HEK293 (cell line): ENCODE results near the gene CEP295NL.

ENCODE experiments used
- BCL11A ChIP-seq: fragments of 450-650 bp; formaldehyde crosslinking; IDR thresholded peaks from 2 replicates; pipeline ENCODE4 v1.5.1; 2016; ENCODE audit warnings: low read depth, missing biosample characterization, missing genetic modification characterization
- BCL11B ChIP-seq: fragments of 450-650 bp; formaldehyde crosslinking; IDR thresholded peaks from 2 replicates; pipeline ENCODE4 v1.5.1; 2016; ENCODE audit warnings: low read depth, missing biosample characterization, missing genetic modification characterization
- KLF10 ChIP-seq: fragments of 450-650 bp; IDR thresholded peaks from 2 replicates; pipeline ENCODE4 v1.5.1; 2018; ENCODE audit warnings: missing biosample characterization, mild to moderate bottlenecking, missing genetic modification characterization
- KLF16 ChIP-seq: fragments of 450-650 bp; formaldehyde crosslinking; IDR thresholded peaks from 2 replicates; pipeline ENCODE4 v1.5.1; 2017; ENCODE audit warnings: missing biosample characterization, missing genetic modification characterization
- KLF9 ChIP-seq: fragments of 450-650 bp; formaldehyde crosslinking; IDR thresholded peaks from 2 replicates; pipeline ENCODE4 v1.5.1; 2016; ENCODE audit warnings: missing biosample characterization, missing genetic modification characterization, low read depth
- MEIS1 ChIP-seq: sonication (generic); formaldehyde crosslinking; IDR thresholded peaks from 2 replicates; pipeline ENCODE4 v1.8.1; 2022; ENCODE audit warnings: missing genetic modification reagents, mild to moderate bottlenecking, borderline replicate concordance
- PATZ1 ChIP-seq: fragments of 450-650 bp; formaldehyde crosslinking; IDR thresholded peaks from 2 replicates; pipeline ENCODE4 v1.5.1; 2016; ENCODE audit warnings: missing biosample characterization, missing genetic modification characterization
- PBX3 ChIP-seq: sonication (generic); formaldehyde crosslinking; IDR thresholded peaks from 2 replicates; pipeline ENCODE4 v1.8.1; 2022; ENCODE audit warnings: mild to moderate bottlenecking, moderate library complexity, missing genetic modification reagents
- SCRT2 ChIP-seq: fragments of 450-650 bp; formaldehyde crosslinking; IDR thresholded peaks from 2 replicates; pipeline ENCODE4 v1.5.1; 2016; ENCODE audit warnings: missing biosample characterization, missing genetic modification characterization
- SP3 ChIP-seq: fragments of 450-650 bp; formaldehyde crosslinking; IDR thresholded peaks from 2 replicates; pipeline ENCODE4 v1.5.1; 2016; ENCODE audit warnings: missing biosample characterization, missing genetic modification characterization
- ZBTB17 ChIP-seq: fragments of 450-650 bp; formaldehyde crosslinking; IDR thresholded peaks from 2 replicates; pipeline ENCODE4 v1.5.1; 2016; ENCODE audit warnings: missing biosample characterization, missing genetic modification characterization
- ZBTB44 ChIP-seq: fragments of 450-650 bp; IDR thresholded peaks from 2 replicates; pipeline ENCODE4 v1.5.1; 2018; ENCODE audit warnings: missing biosample characterization, mild to moderate bottlenecking, missing genetic modification characterization
- ZNF157 ChIP-seq: fragments of 450-650 bp; formaldehyde crosslinking; IDR thresholded peaks from 2 replicates; pipeline ENCODE4 v1.5.1; 2016; ENCODE audit warnings: missing biosample characterization, missing genetic modification characterization
- ZNF214 ChIP-seq: fragments of 450-650 bp; formaldehyde crosslinking; IDR thresholded peaks from 2 replicates; pipeline ENCODE4 v1.5.1; 2017; ENCODE audit warnings: missing biosample characterization, mild to moderate bottlenecking, missing genetic modification characterization, borderline replicate concordance
- ZNF324 ChIP-seq: fragments of 450-650 bp; formaldehyde crosslinking; IDR thresholded peaks from 2 replicates; pipeline ENCODE4 v1.5.1; 2016; ENCODE audit warnings: missing biosample characterization, missing genetic modification characterization
- ZNF350 ChIP-seq: fragments of 450-650 bp; formaldehyde crosslinking; IDR thresholded peaks from 2 replicates; pipeline ENCODE4 v1.5.0; 2017; ENCODE audit warnings: missing biosample characterization, mild to moderate bottlenecking, missing genetic modification characterization
- ZNF366 ChIP-seq: fragments of 450-650 bp; formaldehyde crosslinking; conservative IDR thresholded peaks from 2 replicates; pipeline ENCODE4 v1.5.1; 2016; ENCODE audit warnings: missing biosample characterization, missing genetic modification characterization
- ZNF518A ChIP-seq: fragments of 450-650 bp; formaldehyde crosslinking; conservative IDR thresholded peaks from 2 replicates; pipeline ENCODE4 v1.5.1; 2016; ENCODE audit warnings: low read depth, missing biosample characterization, missing genetic modification characterization
- ZNF529 ChIP-seq: fragments of 450-650 bp; formaldehyde crosslinking; IDR thresholded peaks from 2 replicates; pipeline ENCODE4 v1.5.1; 2017; ENCODE audit warnings: missing genetic modification characterization, missing biosample characterization; ENCODE audit not compliant: insufficient replicate concordance
- ZNF600 ChIP-seq: fragments of 450-650 bp; formaldehyde crosslinking; IDR thresholded peaks from 2 replicates; pipeline ENCODE4 v1.5.1; 2016; ENCODE audit warnings: missing biosample characterization, missing genetic modification characterization
- ZNF785 ChIP-seq: fragments of 450-650 bp; formaldehyde crosslinking; IDR thresholded peaks from 2 replicates; pipeline ENCODE4 v1.5.1; 2016; ENCODE audit warnings: missing biosample characterization, missing genetic modification characterization
- TF ChIP-seq, protein P1 (sequence below): fragments of 450-650 bp; formaldehyde crosslinking; IDR thresholded peaks from 2 replicates; pipeline ENCODE4; 2016; ENCODE audit warnings: missing biosample characterization, missing genetic modification characterization
- TF ChIP-seq, protein P2 (sequence below): fragments of 450-650 bp; formaldehyde crosslinking; IDR thresholded peaks from 2 replicates; pipeline ENCODE4 v1.5.1; 2016; ENCODE audit warnings: missing biosample characterization, missing genetic modification characterization
- TF ChIP-seq, protein P3 (sequence below): fragments of 450-650 bp; formaldehyde crosslinking; IDR thresholded peaks from 2 replicates; pipeline ENCODE4 v1.5.1; 2016; ENCODE audit warnings: missing biosample characterization, missing genetic modification characterization

Gene CEP295NL

DNA sequence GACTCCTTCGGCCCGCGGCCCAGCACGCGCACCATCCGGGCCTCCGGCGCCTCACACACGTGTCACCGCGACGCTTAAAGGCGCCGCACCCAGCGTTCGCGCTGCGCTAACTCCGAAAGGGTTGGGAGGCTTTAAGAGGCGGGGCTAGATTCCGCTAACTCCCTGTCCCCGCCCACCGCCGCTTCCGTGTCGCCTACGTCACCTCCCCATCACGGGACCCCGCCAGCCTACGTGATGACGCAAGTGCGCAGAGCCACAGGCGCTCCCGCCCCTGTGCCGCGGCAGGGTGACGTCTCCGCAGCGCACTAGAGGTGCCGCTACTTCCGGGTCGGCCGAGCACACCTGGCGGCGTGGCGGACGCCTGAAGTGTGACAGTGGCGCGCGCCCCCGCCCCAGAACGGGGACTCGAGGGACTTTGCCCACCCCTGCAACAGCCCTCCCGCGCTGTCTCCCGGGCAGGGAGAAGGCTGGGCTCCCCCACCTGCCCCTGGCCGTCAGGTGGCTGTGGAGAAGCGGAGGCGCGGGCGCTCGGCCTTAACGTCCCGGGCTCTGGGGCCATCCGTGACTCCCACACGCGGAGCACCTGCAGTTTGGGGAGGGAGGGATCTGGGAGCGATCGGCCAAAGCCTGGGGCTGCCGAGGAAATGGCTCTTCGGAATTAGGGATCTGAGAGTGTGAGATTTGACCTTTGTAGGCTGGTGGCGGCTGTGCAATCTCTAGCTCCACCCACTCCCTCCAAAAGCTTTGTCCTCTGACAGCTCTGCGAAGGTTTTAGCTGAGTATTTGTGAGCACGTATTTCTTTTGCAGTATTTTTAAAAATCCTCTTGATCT lies 62.0 kb downstream of the CEP295NL start, which contains the start of gene USP36 (continued):
- peak; percentile 65; the same call in 1 of the 2 replicates for TF ChIP-seq ZBTB44 (tag by site-specific recombination)
- TF ChIP-seq PBX3 (CRISPR knock-in tag), result peak; percentile 82
- TF ChIP-seq BCL11B (tag by site-specific recombination), result peak; percentile 55; the same call in 1 of the 2 replicates
- no peak; the same call in 1 of the 2 replicates for TF ChIP-seq ZNF518A (tag by site-specific recombination)
- peak; percentile 54; the same call in 1 of the 2 replicates for TF ChIP-seq BCL11A (tag by site-specific recombination)
- peak; percentile 89 for TF ChIP-seq ZNF324 (tag by site-specific recombination)
- TF ChIP-seq SCRT2 (tag by site-specific recombination), result peak; percentile 98
- TF ChIP-seq MEIS1 (CRISPR knock-in tag), result no peak
- TF ChIP-seq PATZ1 (tag by site-specific recombination), result peak; percentile 94
- TF ChIP-seq, protein P1, sequence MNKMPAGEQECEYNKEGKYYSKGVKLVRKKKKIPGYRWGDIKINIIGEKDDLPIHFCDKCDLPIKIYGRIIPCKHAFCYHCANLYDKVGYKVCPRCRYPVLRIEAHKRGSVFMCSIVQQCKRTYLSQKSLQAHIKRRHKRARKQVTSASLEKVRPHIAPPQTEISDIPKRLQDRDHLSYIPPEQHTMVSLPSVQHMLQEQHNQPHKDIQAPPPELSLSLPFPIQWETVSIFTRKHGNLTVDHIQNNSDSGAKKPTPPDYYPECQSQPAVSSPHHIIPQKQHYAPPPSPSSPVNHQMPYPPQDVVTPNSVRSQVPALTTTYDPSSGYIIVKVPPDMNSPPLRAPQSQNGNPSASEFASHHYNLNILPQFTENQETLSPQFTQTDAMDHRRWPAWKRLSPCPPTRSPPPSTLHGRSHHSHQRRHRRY (tag by site-specific recombination), result no peak
- TF ChIP-seq, protein P2, sequence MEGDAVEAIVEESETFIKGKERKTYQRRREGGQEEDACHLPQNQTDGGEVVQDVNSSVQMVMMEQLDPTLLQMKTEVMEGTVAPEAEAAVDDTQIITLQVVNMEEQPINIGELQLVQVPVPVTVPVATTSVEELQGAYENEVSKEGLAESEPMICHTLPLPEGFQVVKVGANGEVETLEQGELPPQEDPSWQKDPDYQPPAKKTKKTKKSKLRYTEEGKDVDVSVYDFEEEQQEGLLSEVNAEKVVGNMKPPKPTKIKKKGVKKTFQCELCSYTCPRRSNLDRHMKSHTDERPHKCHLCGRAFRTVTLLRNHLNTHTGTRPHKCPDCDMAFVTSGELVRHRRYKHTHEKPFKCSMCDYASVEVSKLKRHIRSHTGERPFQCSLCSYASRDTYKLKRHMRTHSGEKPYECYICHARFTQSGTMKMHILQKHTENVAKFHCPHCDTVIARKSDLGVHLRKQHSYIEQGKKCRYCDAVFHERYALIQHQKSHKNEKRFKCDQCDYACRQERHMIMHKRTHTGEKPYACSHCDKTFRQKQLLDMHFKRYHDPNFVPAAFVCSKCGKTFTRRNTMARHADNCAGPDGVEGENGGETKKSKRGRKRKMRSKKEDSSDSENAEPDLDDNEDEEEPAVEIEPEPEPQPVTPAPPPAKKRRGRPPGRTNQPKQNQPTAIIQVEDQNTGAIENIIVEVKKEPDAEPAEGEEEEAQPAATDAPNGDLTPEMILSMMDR (tag by site-specific recombination), result peak; percentile 86; the same call in 1 of the 2 replicates
- TF ChIP-seq ZBTB17 (tag by site-specific recombination), result peak; percentile 98
- no peak for TF ChIP-seq ZNF785 (tag by site-specific recombination)
- TF ChIP-seq ZNF214, result no peak
- peak; percentile 60 for TF ChIP-seq ZNF366
- TF ChIP-seq KLF16 (tag by site-specific recombination), result peak; percentile 88
- TF ChIP-seq ZNF529 (tag by site-specific recombination), result no peak
- peak; percentile 100 for TF ChIP-seq SP3 (tag by site-specific recombination)
- peak; percentile 77 for TF ChIP-seq KLF9 (tag by site-specific recombination)
- no peak for TF ChIP-seq ZNF350 (tag by site-specific recombination)
- TF ChIP-seq ZNF600 (tag by site-specific recombination), result peak; percentile 91
- no peak for TF ChIP-seq ZNF157 (tag by site-specific recombination)
- peak; percentile 86 for TF ChIP-seq KLF10 (tag by site-specific recombination)
- TF ChIP-seq, protein P3, sequence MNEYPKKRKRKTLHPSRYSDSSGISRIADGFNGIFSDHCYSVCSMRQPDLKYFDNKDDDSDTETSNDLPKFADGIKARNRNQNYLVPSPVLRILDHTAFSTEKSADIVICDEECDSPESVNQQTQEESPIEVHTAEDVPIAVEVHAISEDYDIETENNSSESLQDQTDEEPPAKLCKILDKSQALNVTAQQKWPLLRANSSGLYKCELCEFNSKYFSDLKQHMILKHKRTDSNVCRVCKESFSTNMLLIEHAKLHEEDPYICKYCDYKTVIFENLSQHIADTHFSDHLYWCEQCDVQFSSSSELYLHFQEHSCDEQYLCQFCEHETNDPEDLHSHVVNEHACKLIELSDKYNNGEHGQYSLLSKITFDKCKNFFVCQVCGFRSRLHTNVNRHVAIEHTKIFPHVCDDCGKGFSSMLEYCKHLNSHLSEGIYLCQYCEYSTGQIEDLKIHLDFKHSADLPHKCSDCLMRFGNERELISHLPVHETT (tag by site-specific recombination), result peak; percentile 90; the same call in 1 of the 2 replicates
